H1 (cell line): ENCODE results near the gene BTBD8.

Experiments used
- ATF3 ChIP-seq: IDR thresholded peaks from 2 replicates; pipeline ENCODE4 v1.6.1; 2011; ENCODE audit warnings: low read depth, mild to moderate bottlenecking, low read length; ENCODE audit not compliant: insufficient read depth
- CBX5 ChIP-seq: fragments of 300-800, 300-1000 bp; sonication (generic); IDR thresholded peaks from 2 replicates; pipeline ENCODE4 v1.7.1; 2016; ENCODE audit warnings: antibody characterized with exemption, low read length, low read depth
- CHD2 ChIP-seq: IDR thresholded peaks from 2 replicates; pipeline ENCODE4 v1.6.1; 2012; ENCODE audit warnings: low read length, improper control_type of control experiment
- EGR1 ChIP-seq: IDR thresholded peaks from 2 replicates; pipeline ENCODE4 v1.6.1; 2011; ENCODE audit warnings: low read depth, low read length, borderline replicate concordance
- EZH2 ChIP-seq: fragments of 200-600 bp; sonication (generic); IDR thresholded peaks from 2 replicates; pipeline ENCODE4 v1.7.1; 2012; ENCODE audit warnings: low read depth, mild to moderate bottlenecking, moderate library complexity, low read length, inconsistent platforms; ENCODE audit not compliant: severe bottlenecking
- HDAC2 ChIP-seq, 2 experiments: fragments of 300-600 bp in 1 of 2; sonication (generic) in 1 of 2; IDR thresholded peaks; 2 replicates each; pipeline ENCODE4 v1.6.1; 2011 to 2012; ENCODE audit warnings: low read depth in 2 of 2, low read length in 2 of 2, mild to moderate bottlenecking in 2 of 2, moderate library complexity in 2 of 2, borderline replicate concordance in 1 of 2, inconsistent platforms in 1 of 2
- POLR2A ChIP-seq, 2 experiments: IDR thresholded peaks; 1 replicate in 1 of 2; 2 replicates in 1 of 2; pipeline ENCODE4 v1.6.1; 2011; ENCODE audit warnings: low read depth in 2 of 2, low read length in 2 of 2, mild to moderate bottlenecking in 2 of 2; ENCODE audit errors: control extremely low read depth in 1 of 2
- USF2 ChIP-seq: IDR thresholded peaks from 2 replicates; pipeline ENCODE4 v1.6.1; 2011; ENCODE audit warnings: low read length, improper control_type of control experiment
- TF ChIP-seq, protein P1 (sequence below), 3 experiments: IDR thresholded peaks; 1 replicate in 2 of 3; 2 replicates in 1 of 3; pipeline versions ENCODE4 v1.5.1 to v1.6.1; 2011; ENCODE audit warnings: low read length in 3 of 3, mild to moderate bottlenecking in 3 of 3, inconsistent platforms in 2 of 3, low read depth in 1 of 3, moderate library complexity in 1 of 3; ENCODE audit not compliant: insufficient read depth in 1 of 3; ENCODE audit errors: control extremely low read depth in 1 of 3

DNA sequence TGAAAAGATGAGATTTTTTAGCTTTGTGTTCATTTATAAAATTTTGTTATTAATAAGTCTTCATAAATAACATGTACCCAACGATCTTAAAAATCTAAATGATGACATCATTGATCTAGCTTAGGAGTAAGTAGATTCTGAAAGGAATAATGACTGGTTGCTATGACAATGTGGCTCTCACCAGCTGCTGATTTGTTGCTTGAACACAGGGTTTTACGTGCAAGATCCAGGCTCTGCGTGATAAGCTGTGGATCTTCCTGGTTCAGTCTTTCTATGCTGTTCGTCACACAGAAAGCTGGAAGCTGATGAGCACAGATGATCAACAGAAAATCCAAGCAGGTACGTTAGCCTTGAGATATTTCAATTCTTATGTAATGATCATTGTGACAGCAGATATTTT, 88.5 kb downstream of the BTBD8 start:
- TF ChIP-seq EGR1 (no peak), ATF3 (no peak), HDAC2 (IDR thresholded peaks at IDR 0.05; ENCODE audit: borderline replicate concordance in 1 of 2, low read depth in 2 of 2, low read length in 2 of 2) (no peak), USF2 (no peak), POLR2A (IDR thresholded peaks at IDR 0.05; ENCODE audit: control extremely low read depth in 1 of 2, low read depth in 2 of 2, low read length in 2 of 2) (no peak), CHD2 (no peak), CBX5 (no peak), EZH2 (no peak)
- TF ChIP-seq, protein P1, sequence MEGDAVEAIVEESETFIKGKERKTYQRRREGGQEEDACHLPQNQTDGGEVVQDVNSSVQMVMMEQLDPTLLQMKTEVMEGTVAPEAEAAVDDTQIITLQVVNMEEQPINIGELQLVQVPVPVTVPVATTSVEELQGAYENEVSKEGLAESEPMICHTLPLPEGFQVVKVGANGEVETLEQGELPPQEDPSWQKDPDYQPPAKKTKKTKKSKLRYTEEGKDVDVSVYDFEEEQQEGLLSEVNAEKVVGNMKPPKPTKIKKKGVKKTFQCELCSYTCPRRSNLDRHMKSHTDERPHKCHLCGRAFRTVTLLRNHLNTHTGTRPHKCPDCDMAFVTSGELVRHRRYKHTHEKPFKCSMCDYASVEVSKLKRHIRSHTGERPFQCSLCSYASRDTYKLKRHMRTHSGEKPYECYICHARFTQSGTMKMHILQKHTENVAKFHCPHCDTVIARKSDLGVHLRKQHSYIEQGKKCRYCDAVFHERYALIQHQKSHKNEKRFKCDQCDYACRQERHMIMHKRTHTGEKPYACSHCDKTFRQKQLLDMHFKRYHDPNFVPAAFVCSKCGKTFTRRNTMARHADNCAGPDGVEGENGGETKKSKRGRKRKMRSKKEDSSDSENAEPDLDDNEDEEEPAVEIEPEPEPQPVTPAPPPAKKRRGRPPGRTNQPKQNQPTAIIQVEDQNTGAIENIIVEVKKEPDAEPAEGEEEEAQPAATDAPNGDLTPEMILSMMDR (IDR thresholded peaks at IDR 0.05; ENCODE audit: control extremely low read depth in 1 of 3, insufficient read depth in 1 of 3, low read depth in 1 of 3, low read length in 3 of 3): no peak
